WTC11 (cell line): ENCODE measurements around the gene EVPLL. TPM values are rescaled to one million over a fixed set of nuclear protein-coding genes. Genes with fewer than 3 reads are reported as not detected.
A peak's percentile ranks its signal among the peaks of the same experiment; 100 is the strongest.
"Not testable (repeated sequence)": the region's sequence is repeated elsewhere in the genome, so short reads cannot be mapped to it uniquely, and the experiment has no call there.

ENCODE experiments used
- ATAC-seq: fragments of 200-7000 bp; cut with Tn5 transposase; 2 replicates; pipeline ENCODE4 v1.10.0; 2021; ENCODE audit warnings: mild to moderate bottlenecking, moderate library complexity
- CTCF ChIA-PET: fragments of 300-600 bp; sonication (Branson Sonifier 250); formaldehyde crosslinking; loops from one replicate; lab custom pipeline; 2021; ENCODE audit warnings: antibody characterized with exemption; lab: Charles Lee
- POLR2A ChIA-PET: fragments of 350-600 bp; sonication (Branson Sonifier 250); formaldehyde crosslinking; loops from one replicate; lab custom pipeline; 2021; ENCODE audit warnings: antibody characterized with exemption; lab: Charles Lee
- DNase-seq: peaks from one replicate; pipeline ENCODE4 v3.0.0; 2021; ENCODE audit warnings: low spot score
- H3K27ac Mint-ChIP-seq: 2 replicates; pipeline ENCODE4 v1.8.0; 2021; ENCODE audit warnings: mixed read lengths
- H3K27me3 Mint-ChIP-seq: 2 replicates; pipeline ENCODE4 v1.8.0; 2021; ENCODE audit warnings: low read depth, mild to moderate bottlenecking, moderate library complexity, mixed read lengths
- H3K36me3 Mint-ChIP-seq: 2 replicates; pipeline ENCODE4 v1.8.0; 2021; ENCODE audit warnings: mixed read lengths
- H3K4me1 Mint-ChIP-seq: 2 replicates; pipeline ENCODE4 v1.8.0; 2022; ENCODE audit warnings: mixed read lengths
- H3K4me3 Mint-ChIP-seq: 2 replicates; pipeline ENCODE4 v1.8.0; 2021; ENCODE audit warnings: mild to moderate bottlenecking, moderate library complexity, mixed read lengths
- H3K9me3 Mint-ChIP-seq: 2 replicates; pipeline ENCODE4 v1.8.0; 2021; ENCODE audit warnings: mixed read lengths
- total RNA-seq: library from RNA; stranded (reverse); gene quantifications from 3 replicates; pipeline ENCODE4 v1.2.3, GENCODE V29; 2021

The EVPLL gene
- total RNA-seq, 1 experiment from 2014 or later: not detected

GRCh38 chr17:18408906-18409305 lies 31.3 kb downstream of the EVPLL start:
- H3K27ac Mint-ChIP-seq, CTCF ChIA-PET, H3K36me3 Mint-ChIP-seq, DNase-seq, POLR2A ChIA-PET, ATAC-seq, H3K27me3 Mint-ChIP-seq, H3K9me3 Mint-ChIP-seq, H3K4me3 Mint-ChIP-seq: not testable (repeated sequence)
- peaks cover 19% of the 10 kb centered on the region for H3K4me1 Mint-ChIP-seq

- 0 out of 2 replicates have a peak overlapping the region, but pooled peaks have one; percentile 56 for H3K4me3 Mint-ChIP-seq
- POLR2A ChIA-PET, H3K27ac Mint-ChIP-seq, ATAC-seq, H3K36me3 Mint-ChIP-seq, H3K27me3 Mint-ChIP-seq, CTCF ChIA-PET, H3K9me3 Mint-ChIP-seq, DNase-seq: not testable (repeated sequence)
- H3K4me1 Mint-ChIP-seq: peaks cover 20% of the 10 kb centered on the region
Observed at GRCh38 chr17:18409321-18409720, 31.7 kb downstream of the EVPLL start.

GRCh38 chr17:18410736-18411135 lies 33.2 kb downstream of the EVPLL start:
- ATAC-seq (peak; percentile 30), DNase-seq (peak; percentile 23)

GRCh38 chr17:18411377-18411864 lies 33.8 kb downstream of the EVPLL start:
- peak overlapping the region; percentile 97 for H3K27ac Mint-ChIP-seq
- CTCF ChIA-PET, H3K27me3 Mint-ChIP-seq, DNase-seq, H3K36me3 Mint-ChIP-seq, POLR2A ChIA-PET, H3K9me3 Mint-ChIP-seq: not testable (repeated sequence)
- H3K4me3 Mint-ChIP-seq: peak overlapping the region; percentile 94
- H3K4me1 Mint-ChIP-seq: peaks cover 21% of the 10 kb centered on the region
- peak; percentile 37 for ATAC-seq

More at GRCh38 chr17:18410736-18411135, 33.2 kb downstream of the EVPLL start:
- CTCF ChIA-PET, POLR2A ChIA-PET, H3K9me3 Mint-ChIP-seq, H3K27me3 Mint-ChIP-seq, H3K36me3 Mint-ChIP-seq: not testable (repeated sequence)
- H3K4me3 Mint-ChIP-seq: peak overlapping the region; percentile 94
- peak overlapping the region; percentile 95 for H3K27ac Mint-ChIP-seq
- H3K4me1 Mint-ChIP-seq: peaks cover 21% of the 10 kb centered on the region

- peak; percentile 79 for ATAC-seq
- H3K36me3 Mint-ChIP-seq, POLR2A ChIA-PET, H3K9me3 Mint-ChIP-seq, CTCF ChIA-PET, H3K27ac Mint-ChIP-seq, DNase-seq, H3K27me3 Mint-ChIP-seq: not testable (repeated sequence)
- Mint-ChIP-seq H3K4me3 (peak overlapping the region; percentile 94), H3K4me1 (peaks cover 21% of the 10 kb centered on the region)
Observed at GRCh38 chr17:18412001-18412538, 34.5 kb downstream of the EVPLL start.

- H3K9me3 Mint-ChIP-seq, H3K4me1 Mint-ChIP-seq, DNase-seq, H3K36me3 Mint-ChIP-seq, H3K27me3 Mint-ChIP-seq, H3K27ac Mint-ChIP-seq, H3K4me3 Mint-ChIP-seq, ATAC-seq, POLR2A ChIA-PET, CTCF ChIA-PET: not testable (repeated sequence)
Observed at GRCh38 chr17:18421521-18421920, 43.9 kb downstream of the EVPLL start.

GRCh38 chr17:18422464-18422863 lies 44.9 kb downstream of the EVPLL start:
- CTCF ChIA-PET, H3K4me1 Mint-ChIP-seq, H3K9me3 Mint-ChIP-seq, H3K27me3 Mint-ChIP-seq, H3K4me3 Mint-ChIP-seq, DNase-seq, H3K27ac Mint-ChIP-seq, H3K36me3 Mint-ChIP-seq, ATAC-seq, POLR2A ChIA-PET: not testable (repeated sequence)

GRCh38 chr17:18423015-18423414 lies 45.4 kb downstream of the EVPLL start:
- CTCF ChIA-PET, POLR2A ChIA-PET, H3K9me3 Mint-ChIP-seq, ATAC-seq, DNase-seq, H3K4me3 Mint-ChIP-seq, H3K36me3 Mint-ChIP-seq, H3K4me1 Mint-ChIP-seq, H3K27ac Mint-ChIP-seq, H3K27me3 Mint-ChIP-seq: not testable (repeated sequence)

- H3K27me3 Mint-ChIP-seq, H3K4me3 Mint-ChIP-seq, H3K4me1 Mint-ChIP-seq, ATAC-seq, H3K27ac Mint-ChIP-seq, DNase-seq, CTCF ChIA-PET, H3K36me3 Mint-ChIP-seq, H3K9me3 Mint-ChIP-seq, POLR2A ChIA-PET: not testable (repeated sequence)
Observed at GRCh38 chr17:18425593-18425992, 48.0 kb downstream of the EVPLL start.

GRCh38 chr17:18426639-18427038 lies 49.1 kb downstream of the EVPLL start:
- CTCF ChIA-PET, H3K27me3 Mint-ChIP-seq, H3K4me1 Mint-ChIP-seq, H3K4me3 Mint-ChIP-seq, H3K27ac Mint-ChIP-seq, H3K9me3 Mint-ChIP-seq, ATAC-seq, H3K36me3 Mint-ChIP-seq, DNase-seq, POLR2A ChIA-PET: not testable (repeated sequence)

- H3K27ac Mint-ChIP-seq, H3K36me3 Mint-ChIP-seq, CTCF ChIA-PET, ATAC-seq, POLR2A ChIA-PET, H3K27me3 Mint-ChIP-seq, H3K4me1 Mint-ChIP-seq, H3K4me3 Mint-ChIP-seq, DNase-seq, H3K9me3 Mint-ChIP-seq: not testable (repeated sequence)
Observed at GRCh38 chr17:18432206-18432605, 54.6 kb downstream of the EVPLL start.
